GM12873 (cell line): ENCODE results near the gene NTSR2.

Experiments
- CTCF ChIP-seq: IDR thresholded peaks from 2 replicates; pipeline ENCODE4 v1.5.1; 2012; ENCODE audit warnings: low read depth, mild to moderate bottlenecking, moderate library complexity, low read length, control low read depth; ENCODE audit not compliant: insufficient read depth; ENCODE audit errors: missing control alignments

Gene NTSR2

GRCh38 chr2:11621410-11621809 is 48.6 kb downstream of the NTSR2 start:
- TF ChIP-seq CTCF, result no peak

GRCh38 chr2:11618708-11619062 is 51.3 kb downstream of the NTSR2 start:
- TF ChIP-seq CTCF, result no peak

- no peak for TF ChIP-seq CTCF
Measured at GRCh38 chr2:11617984-11618707, 51.8 kb downstream of the NTSR2 start.

DNA sequence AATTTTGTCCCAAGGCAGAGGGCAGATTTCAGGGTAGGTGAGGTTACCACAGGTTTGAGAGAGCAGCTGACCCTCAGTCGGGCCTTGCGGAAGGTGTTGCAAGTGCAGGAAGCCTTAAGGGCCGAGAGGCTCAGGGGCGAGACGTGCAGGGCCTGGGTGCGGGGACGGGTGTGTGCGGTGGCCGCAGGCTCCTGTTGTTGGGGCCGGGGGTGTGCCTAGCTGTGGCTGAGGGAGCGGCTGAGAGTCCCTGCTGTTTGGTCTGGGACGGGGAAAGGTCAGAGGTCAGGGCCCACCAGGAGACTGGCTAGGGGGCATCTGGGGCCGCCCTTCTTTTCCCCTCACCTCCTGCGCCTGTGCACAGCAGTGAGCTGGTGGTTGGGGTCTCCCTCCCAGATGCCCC is 52.5 kb downstream of the NTSR2 start:
- TF ChIP-seq CTCF, result no peak

DNA sequence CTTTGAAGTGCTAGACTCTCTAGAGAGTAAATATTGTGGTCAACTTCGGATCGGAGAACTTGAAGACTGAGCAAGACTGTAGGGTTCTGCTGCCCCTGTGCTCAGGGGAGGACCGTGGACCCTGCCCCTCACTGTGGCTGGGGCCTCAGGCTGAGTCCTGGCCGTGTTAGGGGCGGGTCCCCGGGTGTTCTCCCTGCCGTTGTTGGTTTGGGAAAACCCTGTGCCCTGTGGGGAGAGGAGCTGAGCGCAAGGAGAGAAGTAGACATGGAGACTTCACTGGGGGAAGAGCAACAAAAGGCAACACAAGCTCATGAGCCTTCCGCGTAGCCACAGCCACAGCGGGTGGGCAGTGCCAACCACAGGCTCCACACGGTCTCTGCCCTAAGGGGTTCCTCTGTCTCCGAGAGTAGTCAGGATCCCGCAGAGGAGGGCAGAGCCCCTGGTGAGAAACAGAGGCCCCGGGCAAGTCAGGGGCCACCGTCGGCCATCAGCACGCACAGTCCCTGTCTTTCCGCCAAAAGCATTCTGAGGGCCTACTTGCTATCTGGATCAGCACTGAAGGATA is 53.1 kb downstream of the NTSR2 start:
- no peak for TF ChIP-seq CTCF

- TF ChIP-seq CTCF, result no peak
Measured at GRCh38 chr2:11616097-11616687, 53.8 kb downstream of the NTSR2 start.

DNA sequence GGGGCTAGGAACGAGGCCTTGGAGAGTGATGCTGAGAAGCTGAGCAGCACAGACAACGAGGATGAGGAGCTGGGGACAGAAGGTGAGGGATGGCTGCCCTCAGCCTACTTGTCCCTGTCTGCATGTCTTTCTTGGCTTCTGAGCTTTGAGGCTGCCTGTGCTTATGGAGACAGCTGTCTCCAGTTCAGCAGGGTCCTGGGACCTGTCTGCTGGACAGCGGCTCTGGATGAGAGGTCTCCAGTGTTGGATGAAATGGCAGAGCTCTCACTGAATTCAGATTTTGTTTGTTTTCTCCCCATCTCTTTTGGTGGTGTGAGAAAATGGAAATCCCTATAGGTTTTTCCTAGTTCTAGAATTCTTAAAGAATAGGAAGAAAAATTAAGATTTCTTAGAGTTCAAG is 54.8 kb downstream of the NTSR2 start:
- TF ChIP-seq CTCF, result no peak
